Activated naive CD8-positive, alpha-beta T cell treated with anti-CD3 and anti-CD28 coated beads, Interleukin-2, amount 50 U/mL, for 24 hours (primary cell): ENCODE data around the gene SLC36A3.

Experiments used
- ATAC-seq: fragments of 150-1000 bp; cut with Tn5 transposase; one replicate; pipeline ENCODE4 v1.10.0; 2021
- DNase-seq: peaks from one replicate; pipeline ENCODE4 v3.0.0; 2021
- H3K27ac Mint-ChIP-seq: one replicate; pipeline ENCODE4 v1.8.0; 2021; ENCODE audit warnings: mild to moderate bottlenecking, mixed read lengths
- H3K27me3 Mint-ChIP-seq: one replicate; pipeline ENCODE4 v1.8.0; 2021; ENCODE audit warnings: mixed read lengths
- H3K36me3 Mint-ChIP-seq: one replicate; pipeline ENCODE4 v1.8.0; 2021; ENCODE audit warnings: low read depth, mixed read lengths
- H3K4me1 Mint-ChIP-seq: one replicate; pipeline ENCODE4 v1.8.0; 2021; ENCODE audit warnings: mixed read lengths
- H3K4me3 Mint-ChIP-seq: one replicate; pipeline ENCODE4 v1.8.0; 2021; ENCODE audit warnings: mild to moderate bottlenecking, moderate library complexity, mixed read lengths
- H3K9me3 Mint-ChIP-seq: one replicate; pipeline ENCODE4 v1.8.0; 2021; ENCODE audit warnings: mixed read lengths

The SLC36A3 gene

DNA sequence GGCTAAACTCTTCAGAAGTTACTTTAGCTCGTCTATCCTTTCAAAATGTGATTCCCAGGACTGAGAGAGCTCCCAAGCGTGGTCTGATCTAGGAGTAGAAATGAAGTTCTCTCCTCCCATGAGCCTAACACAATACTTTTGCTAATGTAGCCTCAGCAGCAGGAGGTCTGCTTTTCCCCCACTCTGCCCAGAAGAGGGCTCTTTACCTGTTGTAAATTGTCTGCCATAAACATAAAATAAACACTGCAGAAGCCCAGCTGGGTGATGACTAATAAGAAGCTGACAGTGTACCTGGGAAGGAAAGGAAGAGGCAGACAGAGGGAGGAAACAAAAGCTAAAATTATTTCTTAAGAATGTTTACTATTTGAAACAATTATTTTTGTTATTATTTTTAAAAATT lies 15.4 kb downstream of the SLC36A3 start:
- Mint-ChIP-seq H3K27me3 (peaks cover under 1% of the 10 kb centered on the region), H3K4me3 (no peak overlapping the region), H3K9me3 (no peaks in the 10 kb centered on the region), H3K4me1 (no peaks in the 10 kb centered on the region), H3K36me3 (no peaks in the 10 kb centered on the region), H3K27ac (no peak overlapping the region)
- no peak for DNase-seq
- ATAC-seq: peak; percentile 36

DNA sequence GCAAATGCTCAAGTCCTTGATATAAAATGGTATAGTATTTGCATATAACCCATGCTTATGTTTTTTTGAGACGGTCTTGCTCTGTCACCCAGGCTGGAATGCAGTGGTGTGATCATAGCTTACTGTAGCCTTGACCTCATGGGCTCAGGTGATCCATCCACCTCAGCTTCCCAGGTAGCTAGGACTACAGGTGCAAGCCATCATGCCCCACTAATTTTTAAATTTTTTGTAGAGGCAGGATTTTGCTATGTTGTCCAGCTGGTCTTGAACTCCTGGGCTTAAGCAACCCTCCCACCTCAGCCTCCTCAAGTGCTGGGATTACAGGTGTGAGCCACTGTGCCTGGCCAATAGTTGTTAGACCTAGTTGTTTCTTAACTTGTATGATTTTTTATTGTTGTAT lies 17.3 kb downstream of the SLC36A3 start:
- no peak for DNase-seq
- Mint-ChIP-seq H3K4me3 (no peak overlapping the region), H3K27me3 (peaks cover 2% of the 10 kb centered on the region), H3K4me1 (no peaks in the 10 kb centered on the region), H3K36me3 (no peaks in the 10 kb centered on the region), H3K9me3 (no peaks in the 10 kb centered on the region), H3K27ac (no peak overlapping the region)
- no peak for ATAC-seq

DNA sequence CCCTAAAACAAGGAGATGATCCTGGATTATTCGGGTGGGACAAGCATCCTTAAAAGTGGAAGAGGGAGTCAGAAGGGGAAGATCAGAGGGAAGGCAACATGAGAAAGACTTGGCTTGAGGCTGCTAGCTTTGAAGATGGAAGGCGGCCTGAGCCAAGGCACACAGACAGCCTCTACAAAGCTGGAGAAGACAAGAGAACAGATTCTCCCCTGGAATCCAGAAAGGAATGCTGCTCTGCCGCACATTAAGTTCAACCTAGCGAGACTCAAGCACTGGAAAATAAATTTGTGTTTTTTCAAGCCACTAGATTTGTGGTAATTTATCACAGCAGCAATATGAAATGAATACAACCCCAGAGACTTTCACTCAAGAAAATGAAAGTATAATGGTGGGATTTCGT lies 17.9 kb downstream of the SLC36A3 start:
- Mint-ChIP-seq H3K4me3 (no peak overlapping the region), H3K4me1 (no peaks in the 10 kb centered on the region), H3K9me3 (no peaks in the 10 kb centered on the region), H3K27ac (no peak overlapping the region), H3K36me3 (no peaks in the 10 kb centered on the region), H3K27me3 (peaks cover 2% of the 10 kb centered on the region)
- ATAC-seq (no peak), DNase-seq (no peak)

DNA sequence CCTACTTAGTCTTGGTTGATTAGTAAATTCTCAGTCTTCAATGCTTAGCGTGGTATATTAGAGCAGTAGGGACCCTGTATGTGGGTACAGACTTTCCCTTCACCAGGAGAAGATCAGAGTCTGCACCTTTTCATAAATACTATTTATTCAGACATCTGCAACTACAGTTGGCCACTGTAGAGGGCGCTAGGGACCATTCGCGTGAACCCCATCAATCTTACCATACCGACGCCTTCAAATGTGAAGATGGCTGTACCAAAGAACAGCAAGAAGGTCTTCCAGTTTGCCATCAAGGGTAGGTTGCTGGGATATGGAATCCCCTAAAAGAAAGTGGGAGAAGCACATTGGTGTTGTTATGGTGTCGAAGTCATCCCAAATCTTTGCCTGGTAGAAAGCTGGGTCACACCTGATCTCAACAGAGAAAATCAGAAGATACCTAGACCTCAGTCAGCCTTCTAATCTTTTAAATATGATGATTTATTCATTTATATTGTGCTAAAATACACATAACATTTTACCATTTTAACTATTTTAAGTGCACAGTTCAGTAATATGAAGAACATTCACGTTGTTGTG lies 19.1 kb downstream of the SLC36A3 start:
- Mint-ChIP-seq H3K27me3 (peaks cover 2% of the 10 kb centered on the region), H3K27ac (no peak overlapping the region), H3K4me1 (no peaks in the 10 kb centered on the region), H3K4me3 (no peak overlapping the region), H3K9me3 (no peaks in the 10 kb centered on the region), H3K36me3 (no peaks in the 10 kb centered on the region)
- ATAC-seq (no peak), DNase-seq (peak; percentile 22)

DNA sequence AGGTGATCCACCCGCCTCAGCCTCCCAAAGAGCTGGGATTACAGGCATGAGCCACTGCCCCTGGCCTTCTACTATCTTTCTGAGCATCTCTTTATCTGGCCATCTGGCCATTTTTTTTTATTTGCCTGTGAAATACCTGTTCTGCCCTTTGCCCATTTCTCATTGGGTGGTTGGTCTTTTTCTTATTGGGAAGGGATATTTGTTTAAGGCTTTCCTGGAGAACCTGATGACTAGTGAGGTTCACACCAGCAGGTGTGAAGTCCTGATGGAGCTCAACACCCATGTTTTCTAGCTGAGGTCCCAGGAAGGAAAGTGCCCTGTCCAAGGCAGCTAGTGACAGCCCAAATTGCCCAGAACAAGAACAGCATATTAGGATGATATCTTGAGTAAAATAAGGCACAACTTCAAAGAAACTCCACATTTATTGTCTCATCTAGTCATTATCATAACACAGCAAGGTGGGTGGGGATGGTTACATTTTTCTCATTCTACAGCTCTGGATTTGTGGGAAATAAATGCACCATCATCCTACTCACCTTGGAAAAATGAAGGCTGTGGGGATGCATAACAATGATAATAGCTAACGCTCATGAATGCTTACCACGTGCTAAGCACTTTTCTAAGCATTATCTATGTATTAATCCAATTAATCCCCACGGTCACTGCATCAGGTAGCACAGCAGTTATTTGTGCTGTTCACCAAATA lies 20.3 kb downstream of the SLC36A3 start:
- no peaks in the 10 kb centered on the region for H3K4me1 Mint-ChIP-seq
- peaks cover 2% of the 10 kb centered on the region for H3K27me3 Mint-ChIP-seq
- DNase-seq (no peak), ATAC-seq (no peak)
- no peaks in the 10 kb centered on the region for H3K9me3 Mint-ChIP-seq
- no peaks in the 10 kb centered on the region for H3K36me3 Mint-ChIP-seq
- H3K4me3 Mint-ChIP-seq: no peak overlapping the region
- H3K27ac Mint-ChIP-seq: no peak overlapping the region

DNA sequence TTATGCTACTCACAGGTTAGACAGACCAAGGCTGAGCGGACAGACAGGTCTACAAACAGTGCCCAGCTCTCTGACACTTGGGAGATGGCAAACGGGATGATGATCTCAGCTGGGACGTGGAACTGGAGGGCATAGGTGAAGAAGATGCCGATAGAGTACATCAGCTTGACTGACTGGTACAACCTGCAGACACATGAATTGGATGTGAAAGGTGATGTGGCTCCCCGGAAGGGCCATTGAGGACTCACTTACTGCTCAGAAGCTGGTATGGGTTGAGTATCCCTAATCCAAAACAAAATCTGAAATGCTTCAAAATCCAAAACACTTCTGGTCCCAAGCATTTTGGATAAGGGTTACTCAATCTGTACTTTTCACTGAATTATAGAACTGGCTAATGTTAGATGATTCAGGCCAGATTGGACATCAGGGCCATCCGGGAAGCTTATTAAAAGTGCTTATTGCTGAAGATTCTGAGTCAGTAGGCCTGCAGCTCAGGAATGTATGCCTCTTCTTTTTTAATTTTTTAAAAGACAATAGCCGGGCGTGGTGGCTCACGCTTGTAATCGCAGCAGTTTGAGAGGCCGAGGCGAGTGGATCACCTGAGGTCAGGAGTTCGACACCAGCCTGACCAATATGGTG lies 22.4 kb downstream of the SLC36A3 start:
- H3K9me3 Mint-ChIP-seq: no peaks in the 10 kb centered on the region
- H3K4me1 Mint-ChIP-seq: no peaks in the 10 kb centered on the region
- H3K4me3 Mint-ChIP-seq: no peak overlapping the region
- H3K36me3 Mint-ChIP-seq: no peaks in the 10 kb centered on the region
- ATAC-seq: no peak
- no peak for DNase-seq
- peaks cover 2% of the 10 kb centered on the region for H3K27me3 Mint-ChIP-seq
- H3K27ac Mint-ChIP-seq: no peak overlapping the region

DNA sequence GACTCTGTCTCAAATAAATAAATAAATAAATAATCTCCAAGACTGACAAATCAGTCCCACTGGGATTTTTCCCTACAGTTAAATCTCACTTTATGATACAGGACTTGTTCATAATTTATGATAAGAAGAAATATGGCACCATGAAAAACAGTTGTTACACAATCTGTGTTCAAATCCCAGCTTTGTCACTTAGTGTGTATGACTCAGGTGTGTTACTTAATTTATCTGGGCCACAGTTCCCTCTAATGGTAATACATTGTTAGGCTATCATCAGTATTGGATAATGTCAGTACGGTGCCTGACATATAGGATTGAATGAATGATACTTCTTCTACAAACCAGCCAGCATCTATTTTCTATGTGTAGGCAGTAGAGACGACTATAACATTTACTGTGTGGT lies 23.1 kb downstream of the SLC36A3 start:
- no peaks in the 10 kb centered on the region for H3K36me3 Mint-ChIP-seq
- H3K4me3 Mint-ChIP-seq: no peak overlapping the region
- no peak overlapping the region for H3K27ac Mint-ChIP-seq
- DNase-seq (no peak), ATAC-seq (no peak)
- H3K27me3 Mint-ChIP-seq: peaks cover 2% of the 10 kb centered on the region
- no peaks in the 10 kb centered on the region for H3K9me3 Mint-ChIP-seq
- no peaks in the 10 kb centered on the region for H3K4me1 Mint-ChIP-seq

DNA sequence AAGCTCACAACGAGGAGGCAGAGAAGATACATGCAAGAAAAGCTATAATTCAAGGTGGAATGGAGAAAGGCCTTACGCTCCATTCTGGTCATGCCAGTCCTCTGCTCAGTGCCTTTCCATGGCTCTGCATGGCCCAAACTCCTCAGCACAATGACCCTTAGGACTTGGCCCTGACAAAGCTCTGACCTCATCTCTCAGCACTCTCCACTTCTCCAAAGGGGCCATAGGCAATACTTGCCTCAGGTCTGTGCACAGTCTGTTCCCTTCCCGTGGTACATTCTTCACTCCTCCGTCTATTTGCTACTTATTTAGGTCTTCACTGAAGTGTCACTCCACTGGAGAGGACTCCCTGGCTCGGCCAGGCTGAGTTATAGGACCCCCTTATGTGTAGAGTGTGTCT lies 24.7 kb downstream of the SLC36A3 start:
- Mint-ChIP-seq H3K9me3 (no peaks in the 10 kb centered on the region), H3K36me3 (no peaks in the 10 kb centered on the region), H3K27me3 (peaks cover 2% of the 10 kb centered on the region), H3K4me3 (no peak overlapping the region), H3K27ac (no peak overlapping the region), H3K4me1 (no peaks in the 10 kb centered on the region)
- DNase-seq (no peak), ATAC-seq (no peak)

DNA sequence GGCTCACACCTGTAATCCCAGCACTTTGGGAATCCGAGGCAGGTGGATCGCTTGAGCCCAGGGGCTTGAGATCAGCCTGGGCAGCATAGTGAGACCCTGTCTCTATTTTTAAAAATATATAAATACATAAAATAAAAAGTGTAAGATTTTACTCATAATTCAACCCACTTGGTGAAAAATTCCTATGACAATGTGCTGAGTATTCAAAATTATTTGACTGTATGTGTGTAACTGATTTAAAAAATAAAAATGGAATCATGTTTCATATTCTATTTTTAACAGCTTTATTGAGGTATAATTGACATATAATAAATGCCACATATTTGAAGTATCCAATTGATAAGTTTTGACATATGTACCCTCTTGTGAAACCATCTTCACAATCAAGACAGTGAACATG lies 27.8 kb downstream of the SLC36A3 start:
- Mint-ChIP-seq H3K9me3 (no peaks in the 10 kb centered on the region), H3K4me3 (no peak overlapping the region), H3K27ac (no peak overlapping the region), H3K4me1 (no peaks in the 10 kb centered on the region), H3K36me3 (no peaks in the 10 kb centered on the region), H3K27me3 (no peaks in the 10 kb centered on the region)
- DNase-seq: no peak
- no peak for ATAC-seq

DNA sequence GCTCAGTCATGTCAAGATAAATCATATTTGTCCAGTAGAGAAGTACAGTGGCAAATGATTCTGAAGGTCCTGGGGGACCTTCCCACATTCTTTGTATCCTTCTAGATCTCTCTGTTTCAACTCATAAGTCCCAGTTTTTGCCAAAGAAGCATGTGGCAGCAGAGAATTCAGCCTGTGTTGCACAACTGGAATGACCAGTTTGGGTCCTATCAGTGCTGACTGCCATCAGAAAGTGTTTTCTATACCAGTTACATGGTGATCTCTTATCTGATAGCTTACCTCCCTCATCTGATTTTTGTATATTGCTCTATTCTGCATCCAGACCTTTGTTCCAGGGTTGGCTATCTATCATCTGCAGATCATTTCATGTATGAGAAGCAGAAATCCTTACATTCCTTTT lies 28.9 kb downstream of the SLC36A3 start:
- H3K27me3 Mint-ChIP-seq: no peaks in the 10 kb centered on the region
- H3K36me3 Mint-ChIP-seq: no peaks in the 10 kb centered on the region
- H3K4me3 Mint-ChIP-seq: no peak overlapping the region
- no peaks in the 10 kb centered on the region for H3K9me3 Mint-ChIP-seq
- H3K4me1 Mint-ChIP-seq: no peaks in the 10 kb centered on the region
- ATAC-seq (no peak), DNase-seq (no peak)
- H3K27ac Mint-ChIP-seq: no peak overlapping the region

DNA sequence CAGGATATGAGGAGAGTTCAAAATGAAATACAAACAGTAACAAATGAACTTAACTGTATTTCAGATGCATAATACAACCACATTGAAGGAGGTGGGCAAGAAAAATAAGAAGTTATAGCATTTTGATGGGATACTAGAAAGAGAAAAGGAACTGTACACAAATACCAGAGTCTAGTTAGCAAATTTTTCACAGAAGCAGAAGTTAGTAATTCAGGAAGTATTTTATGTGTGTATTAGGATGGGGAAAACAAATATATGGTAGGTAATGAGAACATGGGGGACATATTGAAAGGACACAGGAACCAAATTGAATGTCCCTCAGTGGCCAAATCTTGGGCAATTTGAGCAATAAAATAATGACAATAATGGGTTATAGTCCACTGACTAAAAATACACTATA lies 32.2 kb downstream of the SLC36A3 start:
- Mint-ChIP-seq H3K27ac (no peak overlapping the region), H3K4me3 (no peak overlapping the region), H3K9me3 (no peaks in the 10 kb centered on the region), H3K4me1 (no peaks in the 10 kb centered on the region), H3K36me3 (peaks cover 4% of the 10 kb centered on the region), H3K27me3 (no peaks in the 10 kb centered on the region)
- no peak for ATAC-seq
- no peak for DNase-seq

DNA sequence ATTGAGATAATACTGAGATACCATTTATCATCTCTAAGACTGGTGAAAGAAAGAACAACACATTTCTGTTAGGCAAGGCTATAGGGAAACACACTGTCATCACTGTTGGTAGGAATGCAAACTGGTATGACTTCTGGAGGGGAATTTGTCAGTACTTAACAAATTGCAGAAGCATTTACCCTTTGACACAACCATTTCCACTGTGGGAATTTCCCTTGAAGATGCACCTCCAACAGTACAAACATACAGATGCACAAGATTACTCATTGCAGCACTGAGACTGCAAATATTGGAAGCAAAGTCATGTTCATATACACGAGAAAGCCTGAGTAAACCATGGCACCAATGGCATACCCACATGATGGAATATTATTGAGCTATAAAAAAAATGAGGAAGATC lies 33.0 kb downstream of the SLC36A3 start:
- Mint-ChIP-seq H3K27ac (no peak overlapping the region), H3K36me3 (peaks cover 9% of the 10 kb centered on the region), H3K4me1 (no peaks in the 10 kb centered on the region), H3K27me3 (no peaks in the 10 kb centered on the region), H3K4me3 (no peak overlapping the region), H3K9me3 (no peaks in the 10 kb centered on the region)
- DNase-seq (no peak), ATAC-seq (peak; percentile 98)

DNA sequence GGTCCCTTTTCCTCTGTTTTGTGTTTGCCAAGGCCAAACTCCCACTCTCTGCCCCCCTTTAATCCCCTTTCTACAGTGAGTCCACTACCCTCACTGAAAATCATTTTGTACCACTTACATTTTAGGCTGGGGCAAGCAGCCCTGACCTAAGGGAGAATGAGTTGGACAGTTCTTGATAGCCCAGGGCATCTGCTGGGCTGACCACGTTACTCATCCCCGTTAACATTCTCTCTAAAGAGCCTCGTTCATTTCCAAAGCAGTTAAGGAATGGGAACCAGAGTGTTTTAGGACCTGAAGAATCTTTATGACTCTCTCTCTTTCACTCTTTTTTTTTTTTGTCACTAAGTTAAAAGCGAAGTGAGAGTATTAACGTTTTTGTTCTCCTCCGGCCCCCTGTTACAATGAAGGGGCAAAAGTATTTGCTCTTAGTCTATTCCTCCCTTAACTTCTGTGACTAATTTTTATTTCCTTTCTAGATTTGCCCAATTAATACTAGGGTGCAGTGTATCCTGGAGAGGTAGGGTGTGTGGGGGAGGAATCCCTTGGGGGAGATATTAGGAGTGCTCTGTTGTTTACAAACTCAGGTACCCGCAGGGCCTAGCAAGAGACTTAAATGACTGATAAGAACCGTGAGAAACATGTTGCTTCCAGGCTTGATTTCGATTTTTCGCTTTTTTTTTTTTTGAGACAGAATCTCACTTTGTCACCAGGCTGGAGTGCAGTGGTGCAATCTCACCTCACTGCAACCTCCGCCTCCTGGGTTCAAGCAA lies 35.9 kb downstream of the SLC36A3 start:
- peaks cover 16% of the 10 kb centered on the region for H3K36me3 Mint-ChIP-seq
- no peak overlapping the region for H3K27ac Mint-ChIP-seq
- peaks cover 12% of the 10 kb centered on the region for H3K4me1 Mint-ChIP-seq
- ATAC-seq: no peak
- no peaks in the 10 kb centered on the region for H3K9me3 Mint-ChIP-seq
- H3K4me3 Mint-ChIP-seq: no peak overlapping the region
- DNase-seq: no peak
- H3K27me3 Mint-ChIP-seq: no peaks in the 10 kb centered on the region

DNA sequence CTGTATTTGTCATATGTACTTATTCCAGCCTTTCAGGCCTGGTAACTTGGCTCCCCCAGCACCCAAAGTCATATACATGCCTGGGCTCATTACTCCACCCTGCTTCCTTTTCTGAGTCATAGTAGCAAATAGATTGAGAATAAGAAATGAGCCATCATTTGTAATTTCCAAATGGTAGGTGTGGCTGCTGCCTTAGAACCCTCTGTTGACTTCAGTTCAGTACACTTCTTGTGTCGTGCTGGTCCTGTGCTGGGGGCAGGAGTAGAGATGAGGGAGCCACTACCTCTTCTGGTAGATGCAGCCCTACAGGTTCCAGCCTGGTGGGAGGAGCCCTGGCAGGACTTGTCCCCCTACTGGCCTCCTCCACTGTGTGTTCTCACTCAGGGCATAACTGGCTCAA lies 39.5 kb downstream of the SLC36A3 start:
- DNase-seq: no peak
- Mint-ChIP-seq H3K4me3 (no peak overlapping the region), H3K9me3 (no peaks in the 10 kb centered on the region), H3K27ac (peak overlapping the region; percentile 80), H3K36me3 (peaks cover 18% of the 10 kb centered on the region), H3K27me3 (no peaks in the 10 kb centered on the region), H3K4me1 (peaks cover 12% of the 10 kb centered on the region)
- peak; percentile 91 for ATAC-seq

DNA sequence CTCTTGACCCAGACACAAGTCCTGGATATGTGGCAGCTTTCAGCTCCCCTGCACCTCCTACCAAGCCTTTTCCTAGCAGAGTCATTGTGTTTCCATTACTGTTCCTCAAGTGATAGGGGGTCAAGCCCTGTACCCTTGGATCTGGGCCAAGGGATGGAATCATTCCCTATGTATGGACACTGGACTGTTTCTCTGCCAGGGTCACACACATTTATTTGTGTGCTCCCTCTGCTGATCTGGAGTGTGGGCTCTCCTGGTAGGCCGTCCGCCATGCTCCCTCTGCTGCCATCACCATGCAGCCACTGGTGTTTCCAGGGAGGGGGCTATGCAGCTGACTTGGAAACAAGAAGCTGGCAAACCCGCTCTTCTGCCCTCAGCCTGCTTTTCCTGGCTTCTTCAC lies 41.0 kb downstream of the SLC36A3 start:
- no peak overlapping the region for H3K27ac Mint-ChIP-seq
- peaks cover 14% of the 10 kb centered on the region for H3K36me3 Mint-ChIP-seq
- DNase-seq (no peak), ATAC-seq (no peak)
- H3K27me3 Mint-ChIP-seq: no peaks in the 10 kb centered on the region
- no peak overlapping the region for H3K4me3 Mint-ChIP-seq
- H3K9me3 Mint-ChIP-seq: no peaks in the 10 kb centered on the region
- peaks cover 23% of the 10 kb centered on the region for H3K4me1 Mint-ChIP-seq
